Effector memory CD4-positive, alpha-beta T cell (primary cell): ENCODE measurements around the gene AVPR2.

ENCODE experiments used
- DNase-seq, 3 donors: peaks; one replicate each; pipeline ENCODE4 v3.0.0-alpha.2; 2020
- H3K27ac ChIP-seq: 2 replicates; pipeline ENCODE4 v1.7.0; 2013; ENCODE audit warnings: mild to moderate bottlenecking, low read length, moderate library complexity; ENCODE audit not compliant: insufficient read depth, poor library complexity, severe bottlenecking
- H3K27me3 ChIP-seq: replicated peaks from 2 replicates; pipeline ENCODE4 v1.7.0; 2013; ENCODE audit warnings: mild to moderate bottlenecking, low read length; ENCODE audit not compliant: insufficient read depth, control insufficient read depth, poor library complexity, severe bottlenecking
- H3K36me3 ChIP-seq: 2 replicates; pipeline ENCODE4 v1.7.0; 2013; ENCODE audit warnings: mild to moderate bottlenecking, low read length, moderate library complexity; ENCODE audit not compliant: control insufficient read depth, insufficient read depth
- H3K4me1 ChIP-seq: 2 replicates; pipeline ENCODE4 v1.7.0; 2013; ENCODE audit warnings: low read length, mild to moderate bottlenecking; ENCODE audit not compliant: control insufficient read depth, insufficient read depth, poor library complexity, severe bottlenecking
- H3K4me3 ChIP-seq: 2 replicates; pipeline ENCODE4 v1.7.0; 2013; ENCODE audit warnings: low read length, low read depth, mild to moderate bottlenecking; ENCODE audit not compliant: insufficient read depth, poor library complexity, severe bottlenecking
- H3K9me3 ChIP-seq: 2 replicates; pipeline ENCODE4 v1.7.0; 2013; ENCODE audit warnings: mild to moderate bottlenecking, low read length, moderate library complexity; ENCODE audit not compliant: control insufficient read depth

The AVPR2 gene

GRCh38 chrX:153948847-153949805 is 44.7 kb downstream of the AVPR2 start:
- no peaks in the 10 kb centered on the region for H3K27me3 ChIP-seq
- H3K4me1 ChIP-seq = peaks cover 15% of the 10 kb centered on the region
- no peak for DNase-seq
- no peak overlapping the region for H3K27ac ChIP-seq
- no peak overlapping the region for H3K4me3 ChIP-seq
- no peaks in the 10 kb centered on the region for H3K9me3 ChIP-seq
- peaks cover 40% of the 10 kb centered on the region for H3K36me3 ChIP-seq

- H3K27ac ChIP-seq = no peak overlapping the region
- no peak overlapping the region for H3K4me3 ChIP-seq
- H3K36me3 ChIP-seq = peaks cover 49% of the 10 kb centered on the region
- H3K4me1 ChIP-seq = peaks cover 7% of the 10 kb centered on the region
- no peak for DNase-seq
- H3K9me3 ChIP-seq = no peaks in the 10 kb centered on the region
- H3K27me3 ChIP-seq = no peaks in the 10 kb centered on the region
These were observed 45.7 kb downstream of the AVPR2 start for GRCh38 chrX:153950127-153950526.

- H3K4me1 ChIP-seq = peaks cover 7% of the 10 kb centered on the region
- no peak overlapping the region for H3K4me3 ChIP-seq
- H3K27ac ChIP-seq = no peak overlapping the region
- DNase-seq = no peak
- peaks cover 66% of the 10 kb centered on the region for H3K36me3 ChIP-seq
- no peaks in the 10 kb centered on the region for H3K27me3 ChIP-seq
- no peaks in the 10 kb centered on the region for H3K9me3 ChIP-seq
These were observed 47.4 kb downstream of the AVPR2 start for GRCh38 chrX:153951683-153952372.

- no peak overlapping the region for H3K4me3 ChIP-seq
- no peak for DNase-seq
- H3K36me3 ChIP-seq = peaks cover 73% of the 10 kb centered on the region
- H3K27me3 ChIP-seq = no peaks in the 10 kb centered on the region
- no peaks in the 10 kb centered on the region for H3K9me3 ChIP-seq
- no peak overlapping the region for H3K27ac ChIP-seq
- H3K4me1 ChIP-seq = peaks cover 4% of the 10 kb centered on the region
These were observed 48.0 kb downstream of the AVPR2 start for GRCh38 chrX:153952373-153953026.

- DNase-seq = peak; percentile 62 to 67 (median 65)
- Histone ChIP-seq H3K36me3 (peaks cover 82% of the 10 kb centered on the region), H3K4me1 (peaks cover 4% of the 10 kb centered on the region), H3K27ac (no peak overlapping the region), H3K4me3 (no peak overlapping the region), H3K9me3 (no peaks in the 10 kb centered on the region), H3K27me3 (no peaks in the 10 kb centered on the region)
These were observed 48.9 kb downstream of the AVPR2 start for GRCh38 chrX:153953342-153953830.

GRCh38 chrX:153953892-153954557 is 49.6 kb downstream of the AVPR2 start:
- peaks cover 4% of the 10 kb centered on the region for H3K4me1 ChIP-seq
- H3K9me3 ChIP-seq = no peaks in the 10 kb centered on the region
- no peak for DNase-seq
- no peak overlapping the region for H3K27ac ChIP-seq
- H3K36me3 ChIP-seq = peaks cover 84% of the 10 kb centered on the region
- no peaks in the 10 kb centered on the region for H3K27me3 ChIP-seq
- no peak overlapping the region for H3K4me3 ChIP-seq

GRCh38 chrX:153954558-153955227 is 50.2 kb downstream of the AVPR2 start:
- DNase-seq = no peak
- Histone ChIP-seq H3K4me3 (no peak overlapping the region), H3K4me1 (peaks cover 4% of the 10 kb centered on the region), H3K9me3 (no peaks in the 10 kb centered on the region), H3K36me3 (peaks cover 89% of the 10 kb centered on the region), H3K27me3 (no peaks in the 10 kb centered on the region), H3K27ac (no peak overlapping the region)

- Histone ChIP-seq H3K4me3 (no peak overlapping the region), H3K27me3 (no peaks in the 10 kb centered on the region), H3K27ac (no peak overlapping the region), H3K4me1 (peaks cover 4% of the 10 kb centered on the region), H3K36me3 (peaks cover 90% of the 10 kb centered on the region), H3K9me3 (no peaks in the 10 kb centered on the region)
- DNase-seq = no peak
These were observed 50.8 kb downstream of the AVPR2 start for GRCh38 chrX:153955228-153955732.
